Nucleus accumbens (tissue), 56 donors: ENCODE data around the gene PROM2.

Experiments used
- DNase-seq, 56 donors: peaks; one replicate each; lab custom pipeline; 2025; lab: John Stamatoyannopoulos, UW

The PROM2 gene

DNA sequence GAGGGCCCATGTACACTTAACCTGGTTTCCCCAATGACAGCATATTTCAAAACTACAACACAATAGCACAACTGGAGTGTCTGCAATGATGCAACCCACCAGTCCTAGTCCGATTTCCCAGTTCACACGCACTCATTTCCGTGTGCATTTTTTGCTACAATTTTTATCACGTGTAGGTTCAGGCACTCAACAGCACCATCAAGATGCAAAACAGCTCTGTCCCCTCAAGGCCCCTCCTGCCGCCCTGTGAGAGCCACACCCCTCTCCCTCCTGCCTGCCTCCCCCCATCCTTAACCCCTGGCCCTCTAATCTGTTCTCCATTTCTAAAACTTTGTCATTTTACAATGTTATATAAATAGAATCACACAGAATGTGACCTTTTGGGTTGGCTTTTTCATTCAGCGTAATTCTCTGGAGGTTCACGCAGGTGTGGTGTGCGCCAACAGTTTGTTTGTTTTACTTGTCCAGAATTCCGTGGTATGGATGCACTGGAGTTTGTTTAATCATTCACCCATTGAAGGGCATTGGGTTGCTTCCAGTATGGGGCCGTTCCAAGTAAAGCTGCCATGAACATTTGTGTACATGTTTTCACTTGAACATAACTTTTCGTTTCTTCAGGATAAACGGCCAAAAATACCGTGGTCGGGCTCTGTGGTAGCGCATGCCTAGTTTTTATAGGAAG, 31.3 kb downstream of the PROM2 start:
- no peak for DNase-seq

DNA sequence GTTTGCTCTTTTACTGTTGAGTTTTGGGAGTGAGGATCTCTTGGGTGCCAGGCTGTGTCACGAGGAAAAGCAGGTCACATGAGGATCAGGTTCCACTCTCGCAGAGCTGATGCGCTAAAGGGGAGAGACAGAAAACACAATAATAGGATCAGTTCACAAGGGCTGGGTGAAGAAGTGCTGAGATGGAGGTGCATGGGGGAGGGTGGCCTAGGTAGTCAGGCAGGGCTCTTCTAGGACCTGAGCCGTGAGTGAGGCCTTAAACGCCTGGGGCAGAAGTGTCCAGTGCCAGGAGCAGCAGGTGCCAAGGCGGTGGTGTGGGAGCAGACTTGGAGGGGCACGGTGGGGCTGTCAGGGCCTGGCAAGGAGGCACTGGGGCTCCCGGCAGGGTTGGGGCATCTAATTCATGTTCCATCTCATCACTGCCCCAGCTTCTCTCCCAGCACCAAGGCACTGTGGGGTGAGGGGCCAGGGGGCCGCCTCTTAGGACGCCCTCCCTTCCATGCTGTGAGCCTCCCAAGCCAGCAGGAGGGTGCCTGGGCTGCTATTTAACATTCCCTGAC, 32.2 kb downstream of the PROM2 start:
- DNase-seq: no peak

DNA sequence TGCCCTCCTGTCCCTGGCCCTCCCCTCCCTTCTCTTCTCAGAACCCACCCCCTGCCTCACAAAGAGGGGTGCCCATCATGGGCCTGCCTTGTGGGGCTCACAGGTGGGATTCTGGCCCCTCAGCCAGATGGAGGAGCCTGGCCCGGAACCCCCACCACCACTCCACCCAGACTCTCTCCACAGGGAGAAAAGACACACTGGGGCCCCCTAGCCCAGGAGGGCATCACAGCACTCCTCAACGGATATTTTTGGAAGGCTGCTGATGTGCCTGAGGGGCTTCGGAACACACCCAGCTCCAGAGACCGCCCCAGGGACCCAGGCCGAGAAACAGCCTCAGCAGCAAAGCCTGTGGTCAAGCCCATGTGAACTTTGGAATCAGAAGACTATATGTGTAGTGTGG, 32.8 kb downstream of the PROM2 start:
- DNase-seq: no peak

DNA sequence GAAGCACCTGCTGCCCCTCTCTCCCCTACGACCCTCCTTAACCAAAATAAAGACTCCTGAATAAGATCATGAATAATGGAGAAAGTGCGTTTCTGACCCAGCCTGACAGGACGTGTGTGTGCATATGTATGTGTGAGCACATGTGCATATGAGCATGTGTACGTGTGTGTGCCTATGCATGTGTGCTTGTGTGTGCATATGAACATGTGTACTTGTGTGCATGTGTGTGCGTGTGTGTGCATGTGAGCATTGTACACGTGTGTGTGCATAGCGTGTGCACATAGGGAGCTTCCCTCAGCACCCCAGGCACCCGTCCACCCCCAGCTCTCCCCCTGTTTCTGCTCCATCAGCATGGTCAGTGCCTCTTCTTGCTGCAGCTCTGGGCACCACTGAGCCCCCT, 33.6 kb downstream of the PROM2 start:
- no peak for DNase-seq

DNA sequence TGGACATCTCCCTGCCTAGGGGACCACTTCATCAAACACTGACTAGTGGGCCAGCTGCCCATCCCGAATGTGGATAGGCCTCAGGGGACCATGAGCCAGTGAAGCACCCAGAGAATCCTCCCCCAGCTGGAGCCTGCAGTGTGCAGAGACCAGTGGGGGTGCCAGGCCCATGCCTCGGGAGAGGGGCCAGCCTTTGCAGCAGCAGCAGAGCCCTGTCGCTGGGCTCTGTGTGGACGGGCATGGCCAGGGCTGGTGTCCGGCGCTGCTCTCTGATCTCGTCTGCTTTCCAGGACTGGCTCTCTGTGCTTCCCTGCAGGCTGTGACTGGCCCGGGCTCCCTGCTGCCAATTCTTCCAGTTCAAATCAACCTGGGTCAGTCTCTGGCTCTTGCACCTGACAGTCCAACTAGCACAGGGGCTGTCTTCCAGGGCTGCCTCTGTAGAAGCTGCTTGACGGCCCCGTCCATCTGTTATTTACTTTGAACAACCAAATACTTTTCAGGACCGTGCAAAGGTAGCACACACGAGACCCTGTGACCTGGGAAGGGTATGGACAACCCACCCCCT, 34.3 kb downstream of the PROM2 start:
- peak in 1 of 56 donors; percentile 27 for DNase-seq

DNA sequence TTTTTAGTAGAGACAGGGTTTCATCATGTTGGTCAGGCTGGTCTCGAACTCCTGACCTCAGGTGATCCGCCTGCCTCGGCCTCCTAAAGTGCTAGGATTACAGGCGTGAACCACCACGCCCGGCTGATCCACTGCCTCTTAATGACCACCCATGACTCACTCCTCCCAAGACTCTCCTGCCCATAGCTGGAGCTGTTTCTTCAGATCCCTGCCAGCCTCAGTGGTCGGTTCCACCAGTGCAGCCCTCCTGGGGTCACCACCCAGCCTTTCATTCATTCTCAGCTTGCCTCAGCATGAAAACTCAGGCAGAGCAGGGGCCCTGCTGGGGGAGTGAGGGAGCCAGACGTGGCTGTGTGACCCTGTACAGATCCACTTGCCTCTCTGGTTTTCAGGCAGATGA, 35.4 kb downstream of the PROM2 start:
- DNase-seq: no peak

DNA sequence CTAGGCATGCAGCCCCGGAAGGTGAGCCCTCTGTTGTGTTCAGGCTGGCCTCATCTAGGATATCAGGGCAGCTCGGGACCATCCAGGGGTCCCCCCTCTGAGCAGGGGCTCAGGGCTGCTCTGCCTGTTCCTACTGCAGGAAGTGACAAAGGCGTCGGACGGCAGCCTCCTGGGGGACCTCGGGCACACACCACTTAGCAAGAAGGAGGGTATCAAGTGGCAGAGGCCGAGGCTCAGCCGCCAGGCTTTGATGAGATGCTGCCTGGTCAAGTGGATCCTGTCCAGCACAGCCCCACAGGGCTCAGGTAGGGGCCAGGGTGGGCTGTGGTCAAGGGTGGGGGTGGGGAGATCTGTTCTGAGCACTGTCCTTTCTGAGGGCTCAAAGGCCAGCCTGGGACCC, 36.0 kb downstream of the PROM2 start:
- DNase-seq: no peak

DNA sequence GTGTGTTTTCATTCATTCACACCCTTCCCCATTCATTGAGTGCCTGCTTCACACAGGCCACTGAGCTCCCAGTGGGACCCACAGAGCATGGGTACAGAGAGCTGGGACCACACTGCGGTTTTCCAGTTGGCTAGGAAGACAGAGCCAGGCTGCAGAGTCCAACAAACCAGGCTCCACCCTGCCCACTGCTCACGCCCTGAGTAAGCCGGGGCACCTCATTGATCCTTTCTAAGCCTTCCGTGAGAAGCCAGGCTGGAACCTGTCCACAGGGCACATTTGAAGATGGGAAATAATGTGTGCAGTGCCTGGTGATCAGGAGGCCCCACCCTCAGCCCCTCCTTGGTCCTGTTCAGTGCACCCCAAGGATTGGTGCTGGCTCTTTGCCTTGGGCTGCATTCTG, 36.4 kb downstream of the PROM2 start:
- no peak for DNase-seq

DNA sequence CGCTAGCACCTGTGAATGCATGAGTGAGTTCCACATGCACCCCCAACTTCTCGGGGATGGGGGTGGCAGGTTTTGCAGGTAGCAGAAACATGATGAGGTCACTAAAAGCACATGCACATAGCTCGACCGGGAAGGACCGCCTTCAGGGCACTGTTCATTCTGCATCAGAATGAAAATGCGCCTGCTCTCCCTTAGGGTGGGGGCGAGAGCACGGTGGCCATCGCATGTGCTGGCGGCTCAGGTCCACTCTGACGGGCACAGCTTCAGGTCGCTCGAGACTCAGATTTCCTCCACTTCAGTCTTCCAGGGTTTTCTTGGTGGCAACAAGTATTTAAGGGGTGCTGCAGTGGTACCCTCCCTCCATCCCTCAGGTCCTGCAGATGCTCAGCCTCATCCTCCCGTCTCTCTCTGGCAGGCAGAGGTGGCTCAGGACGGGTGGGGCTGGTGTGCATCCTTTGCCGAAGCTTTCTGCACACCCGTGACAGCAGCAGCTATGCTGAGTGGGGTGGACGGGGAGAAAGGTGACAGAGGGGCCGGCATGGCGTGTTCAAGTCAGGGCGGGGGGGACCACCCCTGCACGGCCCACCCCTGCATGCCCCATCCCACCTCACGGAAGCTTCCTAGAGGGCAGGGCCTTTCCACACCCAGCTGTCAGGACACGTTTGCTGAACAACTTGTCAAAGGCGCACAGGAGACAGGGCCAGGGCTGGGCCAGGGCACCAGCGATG, 37.7 kb downstream of the PROM2 start:
- peak in 3 of 56 donors; percentile 61 to 68 (median 65) for DNase-seq

DNA sequence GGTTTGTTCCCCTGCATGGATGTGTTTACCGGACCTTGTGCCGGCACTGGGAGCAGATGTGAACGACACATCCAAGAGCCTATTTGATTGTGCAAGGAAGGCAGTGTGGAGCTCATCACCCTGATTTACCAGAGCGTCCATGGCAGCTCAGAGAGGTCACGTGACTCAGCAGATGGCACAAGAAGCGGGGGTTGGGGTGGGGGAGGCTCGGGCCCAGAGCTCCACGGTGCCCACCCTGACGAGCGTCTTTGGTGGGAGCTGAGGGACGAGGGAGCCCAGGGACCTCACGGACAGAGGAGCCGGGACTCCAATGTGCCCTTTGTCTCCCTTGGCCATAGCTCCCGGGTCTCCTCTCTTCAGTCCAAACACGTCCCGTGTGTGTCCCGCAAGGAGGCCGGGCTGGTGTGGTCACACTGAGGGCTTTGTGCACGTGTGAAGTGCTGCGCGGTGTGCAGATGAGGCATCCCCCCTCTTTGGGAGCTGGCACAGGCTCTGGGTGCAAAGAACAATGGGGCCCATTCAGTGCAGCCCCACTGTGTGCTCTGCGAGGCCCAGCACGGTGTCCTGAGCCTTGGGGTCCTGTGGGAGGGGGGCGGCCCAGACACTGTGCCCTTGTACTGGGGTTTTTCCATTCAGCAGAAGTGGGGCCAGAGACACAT, 38.4 kb downstream of the PROM2 start:
- DNase-seq: peak in 55 of 56 donors; percentile 51 to 95 (median 85)

DNA sequence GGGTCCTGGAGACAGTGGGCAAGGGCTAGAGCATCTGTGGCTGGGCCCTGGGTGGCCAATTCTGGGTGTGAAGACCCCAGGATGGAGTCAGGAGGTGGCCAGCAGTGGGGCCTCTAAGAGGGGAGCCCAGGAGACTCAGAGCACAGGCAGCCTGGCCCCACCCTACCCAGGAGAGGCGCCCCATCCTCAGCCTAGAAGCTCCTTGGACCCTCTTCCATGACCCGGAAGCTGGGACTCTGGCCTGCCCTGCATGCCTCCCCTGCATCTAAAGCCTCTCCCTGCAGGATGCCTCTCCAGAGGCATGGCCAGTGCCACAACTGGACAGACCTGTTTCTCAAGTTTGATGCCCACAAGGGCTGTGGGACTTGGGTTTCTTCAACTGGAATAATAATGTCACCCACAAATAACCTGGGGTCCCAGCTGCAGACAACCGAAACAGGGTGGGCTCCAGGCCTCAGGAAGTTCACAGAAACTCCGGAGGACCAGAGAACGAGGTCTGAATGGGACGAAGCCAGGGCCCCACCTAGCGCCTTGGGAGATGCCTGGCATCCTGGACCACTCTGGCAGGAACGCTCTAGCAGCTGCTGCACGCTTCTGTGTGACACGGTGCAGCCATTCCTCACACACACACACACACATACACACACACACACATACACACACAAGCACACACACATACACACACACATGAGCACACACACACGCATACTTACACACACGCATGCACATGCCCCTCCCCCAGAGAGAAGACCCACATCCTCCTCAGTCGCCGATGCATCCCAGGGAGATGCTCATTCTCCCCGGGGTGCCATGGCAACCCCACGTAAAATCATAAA, 39.3 kb downstream of the PROM2 start:
- DNase-seq: peak in 26 of 56 donors; percentile 28 to 83 (median 53)

DNA sequence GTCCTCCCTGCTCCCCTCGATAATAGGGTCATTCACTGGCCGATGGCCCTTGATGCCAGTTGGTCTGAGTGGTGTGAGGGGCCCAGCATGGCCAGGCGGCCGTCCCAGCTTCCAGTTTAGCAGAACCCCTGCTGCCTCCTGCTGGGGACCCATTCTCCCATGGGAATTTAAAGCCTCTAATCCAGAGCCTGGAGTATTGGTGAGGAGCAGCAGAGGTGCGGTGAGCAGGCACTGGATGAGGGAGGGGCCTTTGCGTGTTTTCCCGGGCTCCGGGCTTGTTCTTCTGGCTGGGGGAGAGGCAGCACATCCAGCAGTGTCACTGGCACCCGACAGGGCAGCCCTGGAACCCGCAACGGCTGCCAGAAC, 40.3 kb downstream of the PROM2 start:
- peak in 7 of 56 donors; percentile 43 to 70 (median 50) for DNase-seq

DNA sequence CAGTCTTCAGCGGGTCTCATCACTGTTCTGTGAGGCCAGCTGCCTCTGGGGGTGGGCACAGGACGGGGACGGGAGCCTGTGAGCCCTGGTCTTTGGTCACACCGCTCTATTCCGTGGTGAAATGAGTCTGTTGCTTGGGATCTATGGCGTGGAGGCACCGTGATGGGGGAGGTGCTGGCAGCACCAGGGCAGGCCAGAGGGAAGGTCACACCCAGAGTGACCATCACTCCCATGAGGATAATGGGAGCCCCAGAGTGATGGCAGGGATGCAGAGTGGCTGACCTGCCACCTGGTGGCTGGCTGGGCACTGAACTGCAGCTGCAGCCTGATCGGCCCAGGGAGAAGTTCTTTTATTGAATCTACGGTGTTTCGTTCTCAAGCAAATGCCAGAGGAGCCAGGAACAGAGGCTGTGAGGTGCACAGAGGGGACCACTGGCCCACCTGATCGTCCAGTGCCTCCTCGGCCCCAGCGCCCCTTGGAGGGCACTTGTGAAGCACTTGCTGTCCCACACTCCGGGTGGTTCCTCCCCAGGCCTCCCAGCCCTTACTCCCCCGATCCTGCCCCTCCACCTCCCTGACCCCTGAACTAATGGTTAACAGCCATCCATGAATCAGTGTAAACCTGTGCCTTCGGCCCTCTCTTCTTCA, 40.8 kb downstream of the PROM2 start:
- DNase-seq: peak in 44 of 56 donors; percentile 26 to 81 (median 56)

DNA sequence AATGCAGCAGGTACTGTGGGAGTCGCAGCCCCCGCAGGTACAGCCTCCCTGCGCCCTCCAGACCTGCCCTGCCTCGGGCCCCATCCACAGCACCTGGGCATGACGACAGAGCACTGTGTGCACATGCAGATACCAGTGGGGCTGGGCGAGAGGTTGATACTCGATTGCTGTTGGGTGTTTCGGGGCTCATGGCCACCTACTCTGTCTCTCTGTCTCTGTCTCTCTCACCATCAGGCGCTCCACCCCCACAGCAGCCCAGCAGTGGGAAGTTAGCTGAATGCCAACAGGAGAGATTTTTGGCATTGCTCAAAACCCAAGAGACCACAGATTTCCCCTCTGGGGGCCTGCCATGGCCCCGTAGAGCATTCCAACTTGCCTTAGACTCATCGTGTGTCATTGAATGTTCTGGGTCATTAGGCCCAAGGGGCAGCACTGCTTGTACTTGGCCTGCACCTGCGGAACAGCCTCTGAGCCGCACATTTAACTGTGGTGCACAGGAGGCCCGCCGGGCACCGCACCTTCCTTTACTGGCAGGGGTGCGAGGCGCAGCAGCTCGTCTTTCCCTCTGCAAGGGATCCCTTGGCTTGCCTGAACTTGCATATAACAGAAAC, 41.7 kb downstream of the PROM2 start:
- DNase-seq: no peak

DNA sequence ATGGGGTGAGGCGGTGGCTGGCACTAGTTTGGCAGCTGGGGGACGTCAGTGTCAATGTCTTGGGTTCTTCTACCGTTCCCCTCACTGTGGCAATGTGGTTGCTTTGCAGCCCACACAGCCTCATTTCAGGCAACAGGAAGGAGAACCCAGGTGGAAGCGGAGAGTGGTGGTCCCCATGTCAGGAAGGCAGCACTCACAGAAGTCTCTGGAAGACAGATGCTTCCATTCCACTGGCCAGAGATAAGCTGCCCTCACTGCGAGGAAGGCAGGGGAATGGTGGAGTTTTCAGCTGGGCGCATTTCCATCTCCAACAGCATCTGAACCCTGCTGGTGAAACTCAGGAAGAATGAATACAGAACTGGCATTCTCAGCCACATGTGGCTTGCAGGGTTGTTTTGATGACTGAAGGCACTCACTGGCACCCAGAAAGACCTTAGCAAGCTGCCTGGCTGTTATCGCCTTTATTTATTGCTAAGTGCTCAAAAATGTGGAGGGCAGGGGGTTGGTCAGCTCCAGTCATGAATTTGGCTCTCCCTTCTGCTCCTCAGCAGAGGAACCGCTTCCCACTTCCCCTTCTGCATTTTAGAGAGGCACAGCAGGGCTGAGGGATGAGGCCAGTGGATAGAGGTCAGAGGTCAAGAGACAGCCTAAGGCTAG, 42.3 kb downstream of the PROM2 start:
- DNase-seq: no peak

DNA sequence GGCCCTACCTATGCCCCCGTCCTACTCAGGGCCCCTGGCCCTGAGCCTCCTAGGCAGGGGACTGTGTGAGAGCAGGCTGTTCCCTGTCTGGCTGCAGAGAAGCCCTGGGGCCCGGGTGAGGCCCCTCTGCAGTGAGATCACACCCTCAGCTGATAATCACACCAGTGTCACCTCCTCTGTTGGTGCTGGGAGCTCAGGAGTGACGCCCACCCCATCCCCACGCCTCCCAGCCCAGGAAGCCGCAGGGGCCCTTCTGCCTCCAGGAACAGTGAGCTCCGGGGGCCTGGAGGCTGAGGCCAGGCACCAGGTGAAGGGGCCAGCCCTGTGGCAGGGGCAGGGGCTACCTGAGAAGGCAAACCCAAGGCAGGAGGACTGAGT, 42.9 kb downstream of the PROM2 start:
- no peak for DNase-seq

DNA sequence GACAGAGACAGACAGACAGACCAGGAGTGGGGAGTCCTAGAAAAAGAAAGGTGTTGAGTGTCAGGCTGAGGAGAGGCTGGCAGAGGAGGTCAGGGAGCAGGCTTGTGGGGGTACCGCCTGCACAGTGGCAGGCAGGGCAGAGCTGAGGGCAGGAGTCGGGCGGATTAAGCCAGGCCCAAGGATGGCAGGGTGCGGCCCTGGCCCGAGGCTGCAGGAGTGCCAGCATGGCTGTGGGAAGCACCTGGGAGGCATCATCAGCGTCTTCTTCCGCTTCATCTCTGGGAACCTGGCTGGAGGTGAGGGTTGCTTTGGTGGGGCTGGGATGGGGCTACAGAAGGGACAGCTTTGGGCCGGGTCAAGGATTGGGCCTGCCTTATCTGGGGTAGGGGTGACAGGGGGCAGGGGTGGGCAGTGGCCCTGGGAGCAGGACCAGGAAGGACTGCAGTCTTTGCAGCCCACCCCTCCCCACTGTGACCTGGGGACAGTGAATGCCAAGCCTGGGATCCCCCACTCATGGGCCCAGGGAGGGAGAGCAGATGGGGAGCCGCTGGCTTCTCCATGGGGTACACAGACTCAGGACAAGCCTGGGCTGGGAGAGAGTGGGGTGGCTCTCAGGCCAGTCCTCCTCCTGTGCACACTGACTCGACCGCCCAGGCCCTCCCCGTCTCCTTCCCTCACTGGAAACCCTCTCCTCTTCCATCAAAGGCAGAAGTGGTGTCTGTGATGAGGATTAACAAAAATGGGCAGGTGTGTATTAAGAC, 43.6 kb downstream of the PROM2 start:
- no peak for DNase-seq
